ENCODE data around the gene GPR158.

DNA sequence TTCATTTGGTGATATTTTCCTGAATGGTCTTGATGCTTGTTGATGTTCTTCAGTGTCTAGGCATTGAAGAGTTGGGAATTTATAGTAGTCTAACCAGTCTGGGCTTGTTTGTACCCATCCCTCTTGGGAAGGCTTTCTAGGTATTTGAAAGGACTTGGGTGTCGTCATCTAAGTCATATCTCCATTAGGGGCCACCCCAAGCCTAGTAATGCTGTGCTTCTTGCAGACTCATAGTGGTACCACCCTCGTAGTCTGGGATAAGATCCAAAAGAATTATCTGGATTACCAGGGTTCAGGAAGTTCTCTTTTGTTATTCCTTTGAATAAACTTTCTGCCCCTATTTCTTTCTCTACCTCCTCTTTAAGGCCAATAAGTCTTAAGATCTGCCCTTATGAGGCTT is 439.9 kb downstream of the GPR158 start:
- TF ChIP-seq POLR2A (IDR thresholded peaks at IDR 0.05; ENCODE audit: low read depth, low read length) (no peak), POLR2AphosphoS5 (IDR thresholded peaks at IDR 0.05; ENCODE audit: low read depth, low read length) (no peak)
